Liver (tissue), 9 donors: Measurements from ENCODE around the gene CFAP61. TPM values are rescaled to one million over a fixed set of nuclear protein-coding genes. Genes with fewer than 3 reads are reported as not detected.

Source experiments
- DNase-seq: peaks from one replicate; pipeline ENCODE4 v3.0.0-alpha.2; 2017; ENCODE audit warnings: low spot score
- H3K27ac ChIP-seq, 2 donors: one replicate each; pipeline ENCODE4 v1.7.0; 2013; ENCODE audit warnings: inconsistent platforms in 2 of 2, low read length in 2 of 2, control low read depth in 1 of 2, low read depth in 1 of 2, mild to moderate bottlenecking in 1 of 2
- H3K27me3 ChIP-seq, 4 donors: one replicate each; pipeline versions ENCODE4 v1.6.1 to v1.7.0; 2013; ENCODE audit warnings: low read length in 3 of 4, inconsistent platforms in 1 of 4, mild to moderate bottlenecking in 1 of 4, moderate library complexity in 1 of 4; ENCODE audit not compliant: control insufficient read depth in 4 of 4, insufficient read depth in 4 of 4
- H3K36me3 ChIP-seq, 4 donors: one replicate each; pipeline versions ENCODE4 v1.6.1 to v1.7.0; 2013; ENCODE audit warnings: low read length in 3 of 4, mild to moderate bottlenecking in 3 of 4, low read depth in 1 of 4, moderate library complexity in 1 of 4; ENCODE audit not compliant: control insufficient read depth in 4 of 4, insufficient read depth in 3 of 4
- H3K4me1 ChIP-seq, 4 donors: one replicate each; pipeline versions ENCODE4 v1.6.1 to v1.7.0; 2013; ENCODE audit warnings: low read length in 3 of 4, mild to moderate bottlenecking in 3 of 4, moderate library complexity in 1 of 4; ENCODE audit not compliant: control insufficient read depth in 4 of 4, insufficient read depth in 4 of 4
- H3K4me3 ChIP-seq, 3 donors: one replicate each; pipeline versions ENCODE4 v1.6.1 to v1.7.0; 2013; ENCODE audit warnings: low read length in 3 of 3, control low read depth in 1 of 3, low read depth in 1 of 3, mild to moderate bottlenecking in 1 of 3
- H3K9ac ChIP-seq, 2 donors: one replicate each; pipeline ENCODE4 v1.7.0; 2013; ENCODE audit warnings: low read length in 2 of 2, mild to moderate bottlenecking in 2 of 2, moderate library complexity in 2 of 2, control low read depth in 1 of 2, low read depth in 1 of 2
- H3K9me3 ChIP-seq, 4 donors: one replicate each; pipeline versions ENCODE4 v1.6.1 to v1.7.0; 2013; ENCODE audit warnings: low read length in 3 of 4; ENCODE audit not compliant: control insufficient read depth in 4 of 4
- ATF3 ChIP-seq: IDR thresholded peaks from 2 replicates; pipeline ENCODE4 v1.6.1; 2016; ENCODE audit warnings: antibody characterized with exemption
- CTCF ChIP-seq: fragments of 150-350 bp; IDR thresholded peaks from 2 replicates; pipeline ENCODE4 v1.5.1; 2017; ENCODE audit warnings: improper control_type of control experiment, low read depth, low read length; ENCODE audit not compliant: missing input control
- EGR1 ChIP-seq, 2 donors: IDR thresholded peaks; 2 replicates each; pipeline ENCODE4 v1.6.1; 2016 to 2018; ENCODE audit warnings: antibody characterized with exemption in 2 of 2, low read depth in 2 of 2
- FOXA1 ChIP-seq: IDR thresholded peaks from 2 replicates; pipeline ENCODE4 v1.6.1; 2016; ENCODE audit warnings: antibody characterized with exemption
- FOXA2 ChIP-seq: IDR thresholded peaks from 2 replicates; pipeline ENCODE4 v1.6.1; 2016; ENCODE audit warnings: antibody characterized with exemption
- GABPA ChIP-seq, 2 donors: IDR thresholded peaks in 1 of 2; conservative IDR thresholded peaks in 1 of 2; 2 replicates each; pipeline ENCODE4 v1.6.1; 2016; ENCODE audit warnings: antibody characterized with exemption in 2 of 2, mild to moderate bottlenecking in 1 of 2, moderate library complexity in 1 of 2
- HNF4A ChIP-seq, 2 donors: conservative IDR thresholded peaks; 2 replicates each; pipeline ENCODE4 v1.6.1; 2016; ENCODE audit warnings: antibody characterized with exemption in 2 of 2, mild to moderate bottlenecking in 2 of 2
- HNF4G ChIP-seq: IDR thresholded peaks from 2 replicates; pipeline ENCODE4 v1.6.1; 2016; ENCODE audit warnings: antibody characterized with exemption
- JUND ChIP-seq, 2 donors: IDR thresholded peaks; 2 replicates each; pipeline ENCODE4 v1.6.1; 2016; ENCODE audit warnings: antibody characterized with exemption in 2 of 2
- MAX ChIP-seq: IDR thresholded peaks from 2 replicates; pipeline ENCODE4 v1.6.1; 2016; ENCODE audit warnings: antibody characterized with exemption
- NR2F2 ChIP-seq: IDR thresholded peaks from 2 replicates; pipeline ENCODE4 v1.6.1; 2016; ENCODE audit warnings: antibody characterized with exemption
- RAD21 ChIP-seq, 2 donors: IDR thresholded peaks; 2 replicates each; pipeline ENCODE4 v1.6.1; 2016; ENCODE audit warnings: antibody characterized with exemption in 2 of 2, mild to moderate bottlenecking in 2 of 2
- REST ChIP-seq: IDR thresholded peaks from 2 replicates; pipeline ENCODE4 v1.6.1; 2016; ENCODE audit warnings: antibody characterized with exemption, mild to moderate bottlenecking
- RXRA ChIP-seq, 2 donors: IDR thresholded peaks; 2 replicates each; pipeline ENCODE4 v1.6.1; 2017 to 2018; ENCODE audit warnings: antibody characterized with exemption in 2 of 2, mild to moderate bottlenecking in 1 of 2
- SP1 ChIP-seq: IDR thresholded peaks from 2 replicates; pipeline ENCODE4 v1.6.1; 2018; ENCODE audit warnings: antibody characterized with exemption, mild to moderate bottlenecking
- TAF1 ChIP-seq: conservative IDR thresholded peaks from 2 replicates; pipeline ENCODE4 v1.6.1; 2016; ENCODE audit warnings: antibody characterized with exemption, mild to moderate bottlenecking
- YY1 ChIP-seq: IDR thresholded peaks from 2 replicates; pipeline ENCODE4 v1.6.1; 2016; ENCODE audit warnings: antibody characterized with exemption, mild to moderate bottlenecking
- ZBTB33 ChIP-seq: IDR thresholded peaks from 2 replicates; pipeline ENCODE4 v1.6.1; 2016; ENCODE audit warnings: antibody characterized with exemption
- WGBS: extraction: QIAGEN DNeasy Blood & Tissue Kit; methylation state at CpG from one replicate; pipeline ENCODE4 v1.1.7; 2013; 5-methylcytosine and 5-hydroxymethylcytosine counted together
- polyA plus RNA-seq, 2 donors: library from polyadenylated mRNA; stranded (reverse) in 1 of 2; unstranded in 1 of 2; fragments of 200-250 nt in 1 of 2; fragments of >200 nt in 1 of 2; fragmentation: Nextera tagmentation in 1 of 2; extraction: Ambion mirVana in 1 of 2; gene quantifications; one replicate each; pipeline versions ENCODE4 v1.2.1 to v1.2.3, GENCODE V29; 2013 to 2015
- total RNA-seq, 2 donors: library from RNA; depleted of rRNA; stranded (reverse); fragments of >200 nt; gene quantifications; one replicate each; pipeline ENCODE4 v1.2.3, GENCODE V29; 2014
- donor health status: healthy.
- donor health status: healthy.
- donor health status: healthy.
- donor health status: healthy.
- donor health status: healthy.

The CFAP61 gene
- total and polyA plus RNA-seq, 4 donors = 0.05 TPM; not detected in 3

- Histone ChIP-seq H3K4me3 (no peak overlapping the region), H3K9ac (no peak overlapping the region), H3K4me1 (no peaks in the 10 kb centered on the region), H3K27me3 (peaks cover 0 to 6% (median 0%) of the 10 kb centered on the region in 4 donors), H3K9me3 (no peaks in the 10 kb centered on the region), H3K27ac (no peak overlapping the region), H3K36me3 (no peaks in the 10 kb centered on the region)
- no peak for TF ChIP-seq HNF4A (conservative IDR thresholded peaks at IDR 0.05)
- DNase-seq = no peak
- 71% methylated on average over 6 of the region's 6 CpGs for whole genome bisulfite sequencing
These were observed 142.8 kb downstream of the CFAP61 start for GRCh38 chr20:20195021-20195705.

GRCh38 chr20:20196610-20197009, 144.3 kb downstream of the CFAP61 start:
- DNase-seq = no peak
- 66% methylated on average over 10 of the region's 10 CpGs for WGBS
- H3K9me3 ChIP-seq = no peaks in the 10 kb centered on the region
- no peaks in the 10 kb centered on the region for H3K36me3 ChIP-seq
- no peaks in the 10 kb centered on the region for H3K4me1 ChIP-seq
- H3K9ac ChIP-seq = no peak overlapping the region
- no peak overlapping the region for H3K4me3 ChIP-seq
- H3K27me3 ChIP-seq = peaks cover 0 to 6% (median 0%) of the 10 kb centered on the region in 4 donors
- no peak overlapping the region for H3K27ac ChIP-seq
- TF ChIP-seq EGR1 (IDR thresholded peaks at IDR 0.05; ENCODE audit: low read depth in 2 of 2) (no peak), YY1 (no peak), FOXA1 (no peak), JUND (IDR thresholded peaks at IDR 0.05) (no peak), RXRA (IDR thresholded peaks at IDR 0.05) (no peak), TAF1 (no peak)

GRCh38 chr20:20198011-20198410, 145.7 kb downstream of the CFAP61 start:
- TF ChIP-seq HNF4A (conservative IDR thresholded peaks at IDR 0.05) = no peak
- TF ChIP-seq ATF3 = no peak
- TF ChIP-seq JUND (IDR thresholded peaks at IDR 0.05) = no peak
- no peak for TF ChIP-seq FOXA1
- TF ChIP-seq NR2F2 = no peak
- no peak for TF ChIP-seq SP1
- no peak for TF ChIP-seq CTCF
- TF ChIP-seq TAF1 = no peak
- TF ChIP-seq EGR1 (IDR thresholded peaks at IDR 0.05; ENCODE audit: low read depth in 2 of 2) = no peak
- TF ChIP-seq FOXA2 = no peak
- no peak for TF ChIP-seq RAD21 (IDR thresholded peaks at IDR 0.05)
- TF ChIP-seq YY1 = no peak
- no peak for TF ChIP-seq MAX
- no peak for TF ChIP-seq HNF4G
- no peak for TF ChIP-seq RXRA (IDR thresholded peaks at IDR 0.05)
- no peak for TF ChIP-seq GABPA (IDR thresholded peaks at IDR 0.05 in 1 of 2, conservative IDR thresholded peaks at IDR 0.05 in 1 of 2)
- TF ChIP-seq REST = no peak
- no peak for TF ChIP-seq ZBTB33

More at GRCh38 chr20:20198011-20198410, 145.7 kb downstream of the CFAP61 start:
- Histone ChIP-seq H3K27me3 (peaks cover 0 to 6% (median 0%) of the 10 kb centered on the region in 4 donors), H3K27ac (no peak overlapping the region), H3K36me3 (no peaks in the 10 kb centered on the region), H3K4me1 (no peaks in the 10 kb centered on the region), H3K9ac (no peak overlapping the region), H3K4me3 (no peak overlapping the region), H3K9me3 (no peaks in the 10 kb centered on the region)
- DNase-seq = no peak
- WGBS = 92% methylated on average over 1 of the region's 1 CpG
